Measurements from ENCODE around the gene PHYHIPL. TPM values are rescaled to one million over a fixed set of nuclear protein-coding genes. Genes with fewer than 3 reads are reported as not detected.

PHYHIPL gene
- total and polyA plus RNA-seq, 9 donors, result 0.31 to 2.4 (median 1.7) TPM

DNA sequence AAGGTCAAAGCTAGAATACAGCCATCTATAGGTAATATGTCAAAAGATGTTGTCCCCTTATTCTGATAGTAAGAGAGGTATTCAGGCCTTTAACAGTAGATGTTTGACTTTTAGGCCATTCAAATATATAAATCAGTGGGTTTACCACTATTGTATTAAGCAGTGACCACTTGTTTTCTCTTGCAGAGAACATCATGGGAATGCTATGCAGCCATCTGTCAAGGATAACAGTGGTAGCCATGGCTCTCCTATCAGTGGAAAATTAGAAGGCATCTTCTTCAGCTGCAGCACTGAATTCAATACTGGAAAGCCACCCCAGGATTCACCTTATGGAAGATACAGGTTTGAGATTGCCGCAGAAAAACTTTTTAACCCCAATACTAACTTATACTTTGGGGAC, 68.4 kb downstream of the PHYHIPL start:
- Histone ChIP-seq H3K36me3 (ENCODE audit: control insufficient read depth, insufficient read depth, low read length) (no peaks in the 10 kb centered on the region), H3K27me3 (ENCODE audit: control insufficient read depth, insufficient read depth, low read length) (no peaks in the 10 kb centered on the region), H3K27ac (ENCODE audit: low read length) (no peak overlapping the region), H3K4me1 (ENCODE audit: control insufficient read depth, insufficient read depth, low read length) (no peaks in the 10 kb centered on the region), H3K4me3 (ENCODE audit: low read length) (no peak overlapping the region), H3K9me3 (replicated peaks; ENCODE audit: control insufficient read depth, low read depth, low read length) (no peaks in the 10 kb centered on the region)
- WGBS (ENCODE audit: insufficient coverage), result no CpG with 5 or more reads among the region's 1 CpG
- no peak for DNase-seq

DNA sequence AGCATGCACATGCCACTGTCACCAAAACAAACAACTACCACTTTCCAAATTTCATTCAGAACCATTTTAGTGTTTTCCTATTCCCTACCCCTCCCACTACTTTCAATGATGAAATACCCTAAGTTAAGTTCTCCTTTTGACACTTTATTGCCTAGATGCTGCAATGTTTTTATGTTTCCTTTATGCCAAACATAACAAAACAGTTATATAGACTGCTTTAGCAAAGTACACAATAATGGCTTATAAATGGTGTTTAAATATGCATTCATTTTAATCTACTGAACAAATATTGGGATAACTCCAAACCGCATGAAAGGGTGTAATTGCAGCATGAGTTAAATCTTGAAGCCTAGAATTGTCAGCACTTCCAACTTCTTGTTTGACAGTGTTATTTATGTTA, 69.2 kb downstream of the PHYHIPL start:
- DNase-seq, result no peak
- WGBS (ENCODE audit: insufficient coverage), result no CpG with 5 or more reads among the region's 1 CpG
- Histone ChIP-seq H3K4me1 (ENCODE audit: control insufficient read depth, insufficient read depth, low read length) (no peaks in the 10 kb centered on the region), H3K27me3 (ENCODE audit: control insufficient read depth, insufficient read depth, low read length) (no peaks in the 10 kb centered on the region), H3K36me3 (ENCODE audit: control insufficient read depth, insufficient read depth, low read length) (peaks cover 5% of the 10 kb centered on the region), H3K4me3 (ENCODE audit: low read length) (no peak overlapping the region), H3K27ac (ENCODE audit: low read length) (no peak overlapping the region), H3K9me3 (replicated peaks; ENCODE audit: control insufficient read depth, low read depth, low read length) (no peaks in the 10 kb centered on the region)

- Histone ChIP-seq H3K36me3 (ENCODE audit: control insufficient read depth, insufficient read depth, low read length) (peaks cover 14% of the 10 kb centered on the region), H3K27ac (ENCODE audit: low read length) (no peak overlapping the region), H3K4me3 (ENCODE audit: low read length) (no peak overlapping the region), H3K27me3 (ENCODE audit: control insufficient read depth, insufficient read depth, low read length) (no peaks in the 10 kb centered on the region), H3K4me1 (ENCODE audit: control insufficient read depth, insufficient read depth, low read length) (no peaks in the 10 kb centered on the region), H3K9me3 (replicated peaks; ENCODE audit: control insufficient read depth, low read depth, low read length) (no peaks in the 10 kb centered on the region)
- DNase-seq, result no peak
These were observed 76.0 kb downstream of the PHYHIPL start for GRCh38 chr10:59252491-59252890.

- Histone ChIP-seq H3K27ac (ENCODE audit: low read length) (no peak overlapping the region), H3K36me3 (ENCODE audit: control insufficient read depth, insufficient read depth, low read length) (peaks cover 17% of the 10 kb centered on the region), H3K4me1 (ENCODE audit: control insufficient read depth, insufficient read depth, low read length) (no peaks in the 10 kb centered on the region), H3K27me3 (ENCODE audit: control insufficient read depth, insufficient read depth, low read length) (no peaks in the 10 kb centered on the region), H3K9me3 (replicated peaks; ENCODE audit: control insufficient read depth, low read depth, low read length) (no peaks in the 10 kb centered on the region), H3K4me3 (ENCODE audit: low read length) (no peak overlapping the region)
- WGBS (ENCODE audit: insufficient coverage), result no CpG with 5 or more reads among the region's 1 CpG
- no peak for DNase-seq
These were observed 79.0 kb downstream of the PHYHIPL start for GRCh38 chr10:59255463-59255862.

GRCh38 chr10:59257224-59257623, 80.8 kb downstream of the PHYHIPL start:
- Histone ChIP-seq H3K9me3 (replicated peaks; ENCODE audit: control insufficient read depth, low read depth, low read length) (no peaks in the 10 kb centered on the region), H3K36me3 (ENCODE audit: control insufficient read depth, insufficient read depth, low read length) (peaks cover 16% of the 10 kb centered on the region), H3K27ac (ENCODE audit: low read length) (no peak overlapping the region), H3K27me3 (ENCODE audit: control insufficient read depth, insufficient read depth, low read length) (no peaks in the 10 kb centered on the region), H3K4me1 (ENCODE audit: control insufficient read depth, insufficient read depth, low read length) (no peaks in the 10 kb centered on the region), H3K4me3 (ENCODE audit: low read length) (no peak overlapping the region)
- DNase-seq, result no peak
- no CpG with 5 or more reads among the region's 1 CpG for WGBS (ENCODE audit: insufficient coverage)

- no peak overlapping the region for H3K4me3 ChIP-seq (ENCODE audit: low read length)
- no peaks in the 10 kb centered on the region for H3K4me1 ChIP-seq (ENCODE audit: control insufficient read depth, insufficient read depth, low read length)
- WGBS (ENCODE audit: insufficient coverage), result no CpG with 5 or more reads among the region's 1 CpG
- DNase-seq, result no peak
- no peaks in the 10 kb centered on the region for H3K9me3 ChIP-seq (replicated peaks; ENCODE audit: control insufficient read depth, low read depth, low read length)
- H3K27me3 ChIP-seq (ENCODE audit: control insufficient read depth, insufficient read depth, low read length), result no peaks in the 10 kb centered on the region
- H3K27ac ChIP-seq (ENCODE audit: low read length), result no peak overlapping the region
- peaks cover 13% of the 10 kb centered on the region for H3K36me3 ChIP-seq (ENCODE audit: control insufficient read depth, insufficient read depth, low read length)
These were observed 82.4 kb downstream of the PHYHIPL start for GRCh38 chr10:59258890-59259289.

DNA sequence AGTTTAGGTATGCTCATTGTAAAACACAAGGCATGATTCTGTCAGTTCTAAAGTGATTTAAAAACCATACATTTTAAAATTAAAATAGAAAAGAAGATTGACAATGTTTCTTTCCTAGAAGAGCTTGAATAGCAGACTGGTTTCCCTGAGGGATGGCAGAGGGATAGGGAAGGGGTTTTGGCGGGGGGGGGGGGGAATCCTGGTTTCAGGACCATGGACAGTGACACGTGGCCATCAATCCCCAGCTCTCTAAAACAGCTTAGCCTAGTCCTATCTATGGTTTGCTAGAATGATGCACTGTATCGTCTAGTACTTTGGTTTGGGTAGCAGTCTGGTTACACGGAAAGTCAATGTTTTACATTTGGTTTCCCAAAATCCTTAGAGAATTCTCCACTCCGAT, 88.7 kb downstream of the PHYHIPL start:
- 83% methylated on average over 1 of the region's 5 CpGs for WGBS (ENCODE audit: insufficient coverage)
- Histone ChIP-seq H3K27ac (ENCODE audit: low read length) (no peak overlapping the region), H3K27me3 (ENCODE audit: control insufficient read depth, insufficient read depth, low read length) (no peaks in the 10 kb centered on the region), H3K36me3 (ENCODE audit: control insufficient read depth, insufficient read depth, low read length) (peaks cover 18% of the 10 kb centered on the region), H3K9me3 (replicated peaks; ENCODE audit: control insufficient read depth, low read depth, low read length) (no peaks in the 10 kb centered on the region), H3K4me3 (ENCODE audit: low read length) (no peak overlapping the region), H3K4me1 (ENCODE audit: control insufficient read depth, insufficient read depth, low read length) (no peaks in the 10 kb centered on the region)
- DNase-seq, result no peak

GRCh38 chr10:59266321-59266720, 89.9 kb downstream of the PHYHIPL start:
- H3K4me3 ChIP-seq (ENCODE audit: low read length), result no peak overlapping the region
- H3K27ac ChIP-seq (ENCODE audit: low read length), result no peak overlapping the region
- peaks cover 17% of the 10 kb centered on the region for H3K36me3 ChIP-seq (ENCODE audit: control insufficient read depth, insufficient read depth, low read length)
- no peak for DNase-seq
- no peaks in the 10 kb centered on the region for H3K4me1 ChIP-seq (ENCODE audit: control insufficient read depth, insufficient read depth, low read length)
- H3K9me3 ChIP-seq (replicated peaks; ENCODE audit: control insufficient read depth, low read depth, low read length), result no peaks in the 10 kb centered on the region
- 33% methylated on average over 1 of the region's 3 CpGs for WGBS (ENCODE audit: insufficient coverage)
- no peaks in the 10 kb centered on the region for H3K27me3 ChIP-seq (ENCODE audit: control insufficient read depth, insufficient read depth, low read length)

- Histone ChIP-seq H3K4me1 (ENCODE audit: control insufficient read depth, insufficient read depth, low read length) (no peaks in the 10 kb centered on the region), H3K9me3 (replicated peaks; ENCODE audit: control insufficient read depth, low read depth, low read length) (no peaks in the 10 kb centered on the region), H3K36me3 (ENCODE audit: control insufficient read depth, insufficient read depth, low read length) (peaks cover 9% of the 10 kb centered on the region), H3K27me3 (ENCODE audit: control insufficient read depth, insufficient read depth, low read length) (no peaks in the 10 kb centered on the region), H3K4me3 (ENCODE audit: low read length) (no peak overlapping the region), H3K27ac (ENCODE audit: low read length) (no peak overlapping the region)
- DNase-seq, result no peak
- 80% methylated on average over 1 of the region's 7 CpGs for WGBS (ENCODE audit: insufficient coverage)
These were observed 92.0 kb downstream of the PHYHIPL start for GRCh38 chr10:59268460-59268859.

GRCh38 chr10:59269651-59270050, 93.2 kb downstream of the PHYHIPL start:
- Histone ChIP-seq H3K27me3 (ENCODE audit: control insufficient read depth, insufficient read depth, low read length) (no peaks in the 10 kb centered on the region), H3K4me1 (ENCODE audit: control insufficient read depth, insufficient read depth, low read length) (no peaks in the 10 kb centered on the region), H3K4me3 (ENCODE audit: low read length) (no peak overlapping the region), H3K27ac (ENCODE audit: low read length) (no peak overlapping the region), H3K36me3 (ENCODE audit: control insufficient read depth, insufficient read depth, low read length) (peaks cover 9% of the 10 kb centered on the region), H3K9me3 (replicated peaks; ENCODE audit: control insufficient read depth, low read depth, low read length) (no peaks in the 10 kb centered on the region)
- no peak for DNase-seq
- WGBS (ENCODE audit: insufficient coverage), result 93% methylated on average over 2 of the region's 6 CpGs

DNA sequence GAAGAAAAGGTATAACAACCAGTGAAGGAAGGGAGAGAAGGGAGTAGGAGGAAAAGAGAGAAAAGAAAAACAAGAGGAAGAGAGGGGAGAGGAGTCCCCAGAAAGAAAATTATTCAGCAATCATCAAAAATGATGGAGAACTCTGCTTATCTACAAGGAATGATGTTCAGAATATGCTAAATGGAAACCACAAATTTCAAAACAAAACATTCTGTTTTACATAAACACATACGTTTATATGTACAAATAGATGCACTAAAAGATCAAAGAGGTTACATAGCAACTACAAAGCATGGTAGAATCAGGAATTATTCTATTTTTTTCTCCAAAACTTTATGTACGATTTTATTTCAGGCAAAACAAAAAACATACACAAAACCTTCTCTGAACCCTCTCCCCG, 94.0 kb downstream of the PHYHIPL start:
- DNase-seq, result no peak
- H3K36me3 ChIP-seq (ENCODE audit: control insufficient read depth, insufficient read depth, low read length), result peaks cover 9% of the 10 kb centered on the region
- no peak overlapping the region for H3K4me3 ChIP-seq (ENCODE audit: low read length)
- H3K27ac ChIP-seq (ENCODE audit: low read length), result no peak overlapping the region
- no peaks in the 10 kb centered on the region for H3K27me3 ChIP-seq (ENCODE audit: control insufficient read depth, insufficient read depth, low read length)
- no peaks in the 10 kb centered on the region for H3K4me1 ChIP-seq (ENCODE audit: control insufficient read depth, insufficient read depth, low read length)
- H3K9me3 ChIP-seq (replicated peaks; ENCODE audit: control insufficient read depth, low read depth, low read length), result no peaks in the 10 kb centered on the region
- WGBS (ENCODE audit: insufficient coverage), result 100% methylated on average over 1 of the region's 3 CpGs
